Upper lobe of left lung (tissue), 4 donors: Measurements from ENCODE around the gene DYNLT3.

Experiments used
- POLR2A ChIP-seq, 4 donors: fragments of 450-650 bp; IDR thresholded peaks; one replicate each; pipeline ENCODE4 v1.5.1; 2016 to 2017; ENCODE audit warnings: antibody characterized with exemption in 4 of 4, mild to moderate bottlenecking in 2 of 4
- POLR2AphosphoS5 ChIP-seq, 2 donors: sonication (generic); formaldehyde crosslinking; IDR thresholded peaks; one replicate each; pipeline ENCODE4 v1.5.1; 2017; ENCODE audit warnings: antibody characterized with exemption in 2 of 2
- TF ChIP-seq, protein P1 (sequence below), 6 experiments: fragments of 450-650 bp in 4 of 6; fragments of 200-600 bp in 2 of 6; sonication (generic) in 2 of 6; IDR thresholded peaks; one replicate each; pipeline ENCODE4 v1.5.1; 2016 to 2019; ENCODE audit warnings: antibody characterized with exemption in 6 of 6

DNA sequence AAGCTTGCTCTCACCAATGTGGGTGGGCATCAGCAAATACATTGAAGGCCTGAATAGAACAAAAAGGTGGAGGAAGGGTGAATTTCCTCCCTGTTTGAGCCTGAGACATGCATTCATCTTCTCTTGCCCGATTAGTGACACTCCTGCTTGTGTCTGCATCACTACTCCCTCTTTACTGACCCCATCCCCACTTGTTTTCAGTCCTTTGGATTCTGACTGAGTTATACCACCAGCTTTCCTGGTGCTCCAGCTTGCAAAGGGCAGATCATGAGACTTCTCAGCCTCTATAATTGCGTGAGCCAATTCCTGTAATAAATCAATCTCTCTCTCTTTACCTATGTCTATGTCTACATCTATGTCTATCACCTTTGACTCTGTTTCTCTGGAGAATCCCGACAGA lies 47.4 kb upstream of the DYNLT3 start:
- no peak for TF ChIP-seq POLR2A (IDR thresholded peaks at IDR 0.05)
- no peak for TF ChIP-seq POLR2AphosphoS5 (IDR thresholded peaks at IDR 0.05)
- TF ChIP-seq, protein P1, sequence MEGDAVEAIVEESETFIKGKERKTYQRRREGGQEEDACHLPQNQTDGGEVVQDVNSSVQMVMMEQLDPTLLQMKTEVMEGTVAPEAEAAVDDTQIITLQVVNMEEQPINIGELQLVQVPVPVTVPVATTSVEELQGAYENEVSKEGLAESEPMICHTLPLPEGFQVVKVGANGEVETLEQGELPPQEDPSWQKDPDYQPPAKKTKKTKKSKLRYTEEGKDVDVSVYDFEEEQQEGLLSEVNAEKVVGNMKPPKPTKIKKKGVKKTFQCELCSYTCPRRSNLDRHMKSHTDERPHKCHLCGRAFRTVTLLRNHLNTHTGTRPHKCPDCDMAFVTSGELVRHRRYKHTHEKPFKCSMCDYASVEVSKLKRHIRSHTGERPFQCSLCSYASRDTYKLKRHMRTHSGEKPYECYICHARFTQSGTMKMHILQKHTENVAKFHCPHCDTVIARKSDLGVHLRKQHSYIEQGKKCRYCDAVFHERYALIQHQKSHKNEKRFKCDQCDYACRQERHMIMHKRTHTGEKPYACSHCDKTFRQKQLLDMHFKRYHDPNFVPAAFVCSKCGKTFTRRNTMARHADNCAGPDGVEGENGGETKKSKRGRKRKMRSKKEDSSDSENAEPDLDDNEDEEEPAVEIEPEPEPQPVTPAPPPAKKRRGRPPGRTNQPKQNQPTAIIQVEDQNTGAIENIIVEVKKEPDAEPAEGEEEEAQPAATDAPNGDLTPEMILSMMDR (IDR thresholded peaks at IDR 0.05), result no peak
